ENCODE data around the gene SLC44A2.
A peak's percentile ranks its signal among the peaks of the same experiment; 100 is the strongest.

Gene SLC44A2

DNA sequence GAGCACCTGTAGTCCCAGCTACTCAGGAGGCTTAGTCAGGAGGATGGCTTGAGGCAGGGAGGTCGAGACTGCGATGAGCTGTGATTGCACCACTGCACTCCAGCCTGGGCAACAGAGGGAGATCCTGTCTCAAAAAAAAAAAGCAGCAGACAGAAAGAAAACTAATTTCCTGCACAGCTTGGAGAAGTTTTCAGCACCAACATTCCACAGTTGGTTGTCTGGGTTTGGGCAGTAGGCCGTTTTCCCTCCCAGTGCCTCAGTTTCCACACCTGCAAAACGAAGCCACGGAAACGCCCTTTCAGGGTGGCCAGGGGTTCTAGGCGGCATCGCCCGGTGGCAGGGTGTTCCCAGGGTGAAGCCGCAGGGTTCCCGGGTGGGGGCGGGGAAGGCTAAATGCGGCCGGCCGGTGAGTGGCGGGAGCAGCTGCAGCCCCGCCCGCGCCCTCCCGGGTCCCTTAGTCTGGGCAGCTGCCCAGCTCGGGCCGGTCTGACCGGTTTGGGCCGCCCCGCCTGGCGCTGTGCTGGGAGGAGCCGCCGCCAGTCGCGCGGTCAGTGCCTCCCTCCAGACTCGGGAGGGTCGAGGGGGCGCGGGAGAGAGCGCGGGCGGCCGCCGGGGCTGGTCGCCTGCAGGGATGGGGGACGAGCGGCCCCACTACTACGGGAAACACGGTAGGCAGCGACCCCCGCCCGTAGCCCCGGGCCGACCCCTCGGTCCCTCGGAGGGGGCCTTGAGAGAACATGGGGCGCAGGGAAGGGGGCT, at the start of gene SLC44A2:
TSS of gene SLC44A2 (plus strand) at position 551 of the 759 bp plus-strand sequence. CDS start at position 632, 81 bp downstream.
- no peak for DNase-seq

DNA sequence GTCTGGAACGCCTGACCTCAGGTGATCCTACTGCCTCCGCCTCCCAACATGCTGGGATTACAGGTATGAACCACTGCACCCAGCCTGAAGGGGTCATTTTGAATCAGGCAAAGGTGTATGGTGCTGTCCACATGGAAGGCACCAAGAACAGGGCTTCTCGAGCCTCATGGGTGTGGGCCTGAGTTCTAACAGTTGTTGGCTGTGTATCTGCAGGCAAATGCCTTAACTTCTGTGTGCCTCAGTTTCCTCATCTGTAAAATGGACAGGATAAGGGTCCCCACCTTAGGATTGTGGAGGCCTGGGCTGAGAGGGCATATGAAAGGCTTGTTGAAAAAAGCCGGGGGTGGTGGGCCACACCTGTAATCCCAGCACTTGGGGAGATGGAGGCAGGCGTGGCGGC, 47.4 kb upstream of the SLC44A2 start:
- DNase-seq = no peak

DNA sequence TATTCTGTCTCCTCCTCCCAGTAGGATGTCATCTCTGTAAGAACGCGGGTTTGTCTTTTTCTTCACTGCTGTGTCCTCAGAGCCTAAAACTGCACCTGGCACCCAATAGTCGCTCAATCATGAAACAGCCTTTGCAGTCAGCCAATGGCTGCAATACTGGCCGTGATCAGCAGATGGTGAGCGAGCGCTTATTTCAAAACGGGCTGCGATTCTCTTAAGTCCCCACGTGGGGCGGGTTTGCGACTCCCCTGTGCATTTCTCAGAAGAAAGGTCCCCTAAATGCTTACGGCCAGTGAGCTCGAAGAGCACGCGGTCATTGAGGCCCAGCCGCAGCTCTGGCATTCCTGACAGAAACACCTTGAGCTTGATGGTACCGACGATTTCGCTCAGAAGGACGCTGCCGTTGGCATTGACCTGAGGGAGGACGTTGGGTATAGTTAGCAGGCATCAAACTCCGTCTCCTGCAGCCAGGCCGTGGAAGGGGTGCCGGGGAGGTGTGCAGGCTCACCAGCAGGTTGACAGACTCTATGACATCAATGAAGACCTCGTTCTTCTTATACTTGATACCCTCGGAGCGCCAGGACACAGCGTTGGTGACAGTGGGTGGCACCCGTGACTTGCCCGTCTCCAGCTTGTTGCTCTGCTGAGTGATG, 44.2 kb upstream of the SLC44A2 start:
- DNase-seq = peak; percentile 89 to 90

DNA sequence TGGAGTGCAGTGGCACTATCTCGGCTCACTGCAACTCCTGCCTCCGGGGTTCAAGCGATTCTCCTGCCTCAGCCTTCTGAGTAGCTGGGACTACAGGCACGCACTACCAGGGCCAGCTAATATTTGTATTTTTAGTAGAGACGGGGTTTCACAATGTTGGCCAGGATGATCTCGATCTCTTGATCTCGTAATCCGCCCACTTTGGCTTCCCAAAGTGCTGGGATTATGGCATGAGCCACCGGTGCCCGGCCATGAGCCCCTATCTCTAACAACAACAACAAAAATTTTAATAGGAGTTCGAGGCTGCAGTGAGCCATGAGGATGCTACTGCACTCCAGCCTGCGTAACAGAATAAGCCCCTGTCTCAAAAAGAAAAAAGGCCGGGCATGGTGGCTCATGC, 43.3 kb upstream of the SLC44A2 start:
- DNase-seq = no peak

DNA sequence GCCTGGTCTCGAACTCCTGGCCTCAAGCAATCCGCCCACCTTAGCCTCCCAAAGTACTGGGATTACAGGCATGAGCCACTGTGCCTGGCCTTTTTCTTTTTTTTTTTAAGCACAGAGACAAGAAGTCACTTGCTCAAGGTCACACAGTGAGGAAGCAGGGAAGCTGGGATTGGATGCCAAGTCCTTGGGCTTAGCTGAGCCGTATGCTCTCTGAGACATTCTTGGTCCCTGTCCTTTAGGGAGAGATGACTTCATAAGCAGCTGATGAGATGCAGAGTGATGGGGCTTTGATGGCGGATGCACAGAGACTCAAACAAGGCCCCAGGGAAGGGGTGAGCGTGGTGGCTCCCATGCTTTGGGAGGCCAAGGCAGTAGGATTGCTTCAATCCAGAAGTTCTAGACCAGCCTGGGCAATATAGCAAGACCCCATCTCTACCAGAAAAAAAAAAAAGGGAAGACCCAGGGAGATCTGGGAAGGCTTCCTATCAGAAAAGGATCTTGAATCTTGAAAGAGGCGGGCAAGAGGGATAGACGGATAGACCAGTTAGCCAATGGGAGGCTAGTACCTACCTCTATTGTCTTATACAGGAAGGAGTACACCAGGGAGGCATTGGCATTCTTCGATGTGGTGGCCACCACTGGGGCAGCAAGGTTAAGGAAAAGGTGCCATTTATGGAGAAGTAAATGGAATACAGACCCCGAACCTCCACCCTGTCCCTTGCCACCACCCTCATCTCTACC, 42.1 kb upstream of the SLC44A2 start:
- DNase-seq = no peak

DNA sequence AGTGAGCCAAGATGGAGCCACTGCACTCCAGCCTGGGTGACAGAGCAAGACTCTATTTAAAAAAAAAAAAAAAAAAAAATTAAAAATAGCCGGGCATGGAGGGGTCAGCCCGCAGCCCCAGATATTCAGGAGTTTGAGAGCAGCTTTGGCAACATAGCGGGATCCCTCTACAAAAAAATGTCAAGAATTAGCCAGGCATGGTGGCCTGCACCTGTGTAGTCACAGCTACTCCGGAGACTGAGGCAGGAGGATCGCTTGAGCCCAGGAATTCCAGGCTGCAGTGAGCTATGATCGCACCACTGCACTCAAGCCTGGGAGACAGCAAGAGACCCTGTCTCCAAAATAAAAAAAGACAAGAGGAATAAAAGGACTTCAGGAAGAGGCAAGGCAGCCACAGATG, 39.0 kb upstream of the SLC44A2 start:
- no peak for DNase-seq

DNA sequence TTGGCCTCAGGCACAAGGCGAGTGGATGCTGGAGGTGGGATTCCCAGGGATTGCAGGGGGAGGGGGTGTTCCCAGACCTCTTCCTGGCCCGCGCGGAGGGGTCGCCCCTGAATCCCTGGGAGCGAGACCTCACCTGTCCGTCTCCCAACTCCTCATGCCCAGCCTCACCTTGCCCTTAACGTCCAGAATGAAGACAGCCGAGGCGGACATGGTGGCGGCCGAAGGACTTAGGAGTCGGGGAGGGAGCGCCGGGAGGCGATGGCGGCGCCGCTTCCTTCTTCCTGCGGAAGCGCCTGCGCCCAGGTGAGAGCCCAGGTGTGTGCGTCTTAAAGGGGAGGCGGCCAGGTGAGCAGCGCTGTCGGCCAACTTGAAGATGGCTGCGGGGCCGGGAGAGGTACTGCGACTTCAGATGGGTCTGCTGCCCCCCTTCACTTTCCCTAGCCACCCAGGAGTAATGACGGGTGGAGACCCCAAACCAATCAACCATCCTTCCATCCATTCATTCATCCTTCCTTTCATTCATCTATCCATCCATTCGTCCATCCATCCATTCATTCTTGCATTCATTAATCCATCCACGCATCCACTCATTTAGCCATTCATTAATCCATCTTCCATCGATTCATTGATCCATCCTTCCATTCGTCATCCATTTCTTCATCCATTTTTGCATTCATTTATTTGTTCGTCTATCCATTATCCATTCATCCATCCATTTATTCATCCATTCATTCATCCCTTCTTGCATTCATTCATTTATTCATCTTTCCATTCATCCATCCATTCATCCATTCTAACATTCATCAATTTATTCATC, 38.1 kb upstream of the SLC44A2 start, which contains the start of gene AP1M2:
TSS of gene AP1M2 (minus strand) at position 291 of the 817 bp plus-strand sequence. CDS start at position 210, 81 bp downstream.
- DNase-seq = no peak

DNA sequence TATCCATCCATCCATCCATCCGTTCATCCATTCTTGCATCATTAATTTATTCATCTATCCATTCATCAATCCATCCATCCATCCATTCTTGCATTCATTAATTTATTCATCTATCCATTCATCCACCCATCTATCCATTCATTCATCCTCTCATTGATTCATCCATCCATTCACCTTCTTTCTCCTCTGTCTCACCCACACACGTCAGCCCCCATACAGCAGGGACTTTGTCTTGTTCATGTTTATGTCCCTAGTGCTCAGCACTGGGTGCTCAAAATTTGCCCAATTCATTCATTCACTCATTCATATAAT, 37.6 kb upstream of the SLC44A2 start:
- DNase-seq = no peak

DNA sequence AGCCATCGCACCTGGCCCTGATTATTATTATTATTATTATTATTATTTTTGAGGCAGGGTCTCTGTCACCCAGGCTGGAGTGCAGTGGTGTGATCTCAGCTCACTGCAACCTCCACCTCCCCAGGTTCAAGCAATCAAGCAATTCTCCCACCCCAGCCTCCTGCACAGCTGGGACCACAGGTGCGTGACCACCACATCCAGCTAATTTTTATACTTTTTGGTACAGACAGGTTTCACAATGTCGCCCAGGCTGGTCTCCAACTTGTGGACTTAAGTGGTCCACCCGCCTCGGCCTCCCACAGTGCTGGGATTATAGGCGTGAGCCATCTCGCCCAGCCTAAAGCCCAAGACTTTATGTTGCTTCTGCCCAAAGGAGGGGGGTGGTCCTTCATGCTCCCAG, 32.2 kb upstream of the SLC44A2 start:
- DNase-seq = no peak

DNA sequence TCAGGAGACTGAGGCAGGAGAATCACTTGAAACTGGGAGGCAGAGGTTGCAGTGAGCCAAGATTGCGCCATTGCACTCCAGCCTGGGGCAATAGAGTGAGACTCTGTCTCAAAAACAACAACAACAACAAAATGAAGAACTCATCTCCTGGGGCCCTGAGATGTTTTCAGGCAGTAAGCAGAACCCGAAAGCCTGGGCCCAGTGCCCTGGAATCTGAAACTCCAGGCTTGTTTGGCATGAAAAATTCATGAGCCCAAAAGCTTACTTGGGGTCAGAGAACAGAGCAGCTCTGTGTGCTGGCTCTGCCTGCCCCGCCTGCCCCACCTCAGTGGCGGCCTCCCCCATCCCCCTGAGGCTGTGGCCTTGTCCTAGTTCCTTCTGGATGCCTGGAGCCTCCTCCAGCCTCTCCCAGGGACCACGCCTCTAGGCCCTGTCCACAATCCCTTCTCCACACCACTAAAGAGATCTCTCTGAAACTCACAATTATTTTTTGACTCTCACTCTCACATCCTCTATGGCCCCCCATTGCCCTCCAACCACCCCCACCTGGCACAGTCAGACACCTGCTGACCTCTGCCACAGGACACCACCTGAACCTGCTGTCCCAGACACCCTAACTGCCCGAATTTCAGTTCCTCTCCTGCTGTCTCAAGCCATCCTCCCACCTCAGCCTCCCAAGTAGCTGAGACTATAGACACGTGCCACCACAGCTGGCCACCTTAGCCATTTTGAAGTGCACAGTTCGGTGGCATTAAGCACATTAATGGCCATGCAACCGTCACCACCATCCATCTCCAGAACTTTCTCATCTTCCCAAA, 31.3 kb upstream of the SLC44A2 start:
- DNase-seq = peak in 1 of 2 donors; percentile 23

DNA sequence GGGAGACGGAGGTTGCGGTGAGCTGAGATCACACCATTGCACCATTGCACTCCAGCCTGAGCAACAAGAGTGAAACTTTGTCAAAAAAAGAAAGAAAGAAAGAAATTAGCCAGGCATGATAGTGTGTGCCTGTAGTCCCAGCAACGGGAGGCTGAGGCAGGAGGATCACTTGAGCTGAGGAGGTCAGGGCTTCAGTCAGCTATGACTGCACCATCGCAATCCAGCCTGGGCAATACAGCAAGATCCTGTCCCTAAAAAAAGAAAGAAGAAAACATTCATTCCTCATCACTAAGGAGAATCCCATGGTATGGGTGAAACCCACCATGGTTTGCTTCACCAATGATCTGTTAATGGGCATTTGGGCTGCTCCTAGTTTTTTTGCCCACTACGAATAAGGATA, 25.2 kb upstream of the SLC44A2 start:
- no peak for DNase-seq

DNA sequence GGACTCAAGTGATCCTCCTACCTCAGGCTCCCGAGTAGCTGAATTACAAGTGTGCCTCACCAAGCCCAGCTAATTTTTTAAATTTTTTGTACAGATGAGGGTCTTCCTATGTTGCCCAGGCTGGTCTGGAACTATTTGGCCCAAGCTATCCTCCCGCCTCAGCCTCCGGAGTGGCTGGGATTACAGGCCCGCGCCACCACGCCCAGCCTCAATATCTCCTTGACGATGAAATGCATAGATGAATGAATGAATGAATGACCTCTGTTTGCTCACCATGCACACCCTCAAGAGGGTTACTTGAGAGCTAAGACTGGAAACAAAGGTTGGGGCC, 23.4 kb upstream of the SLC44A2 start:
- DNase-seq = no peak

DNA sequence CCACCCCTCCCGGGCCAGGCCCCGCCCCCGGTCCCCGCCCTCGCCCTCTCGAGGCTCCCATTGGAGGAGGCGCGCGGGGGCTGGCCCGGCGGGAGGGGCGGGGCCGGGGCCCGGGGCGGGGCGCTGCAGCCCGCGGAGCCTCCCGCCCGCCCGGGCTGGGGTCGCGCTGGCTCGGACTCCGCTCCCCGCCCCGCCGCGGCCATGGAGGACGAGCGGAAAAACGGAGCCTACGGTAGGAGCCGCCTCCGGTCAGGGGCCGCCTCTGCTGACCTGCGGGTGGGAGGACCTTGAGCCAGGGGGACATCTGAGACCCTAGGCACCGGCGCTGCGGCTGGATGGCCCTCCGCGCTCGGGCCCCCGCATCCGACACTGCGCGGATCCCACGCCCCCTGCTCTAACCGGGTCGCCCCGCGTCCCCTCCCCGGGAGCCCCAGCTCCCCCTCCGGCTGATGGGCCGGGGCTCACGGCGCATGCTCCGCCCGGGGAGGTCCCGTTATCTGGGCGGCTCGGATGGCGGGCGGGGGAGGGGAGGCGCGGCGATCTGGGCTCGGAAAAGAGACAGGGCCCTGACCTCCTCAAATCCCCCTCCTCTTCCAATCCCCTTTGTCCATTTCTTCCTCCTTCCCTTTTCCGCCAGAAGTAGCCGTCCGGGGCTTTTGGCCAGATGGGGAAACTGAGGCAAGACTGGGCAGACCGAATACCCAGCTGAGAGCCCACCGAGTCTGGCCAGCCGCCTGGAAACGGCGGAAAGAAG, 22.8 kb upstream of the SLC44A2 start:
- peak; percentile 87 to 89 for DNase-seq

DNA sequence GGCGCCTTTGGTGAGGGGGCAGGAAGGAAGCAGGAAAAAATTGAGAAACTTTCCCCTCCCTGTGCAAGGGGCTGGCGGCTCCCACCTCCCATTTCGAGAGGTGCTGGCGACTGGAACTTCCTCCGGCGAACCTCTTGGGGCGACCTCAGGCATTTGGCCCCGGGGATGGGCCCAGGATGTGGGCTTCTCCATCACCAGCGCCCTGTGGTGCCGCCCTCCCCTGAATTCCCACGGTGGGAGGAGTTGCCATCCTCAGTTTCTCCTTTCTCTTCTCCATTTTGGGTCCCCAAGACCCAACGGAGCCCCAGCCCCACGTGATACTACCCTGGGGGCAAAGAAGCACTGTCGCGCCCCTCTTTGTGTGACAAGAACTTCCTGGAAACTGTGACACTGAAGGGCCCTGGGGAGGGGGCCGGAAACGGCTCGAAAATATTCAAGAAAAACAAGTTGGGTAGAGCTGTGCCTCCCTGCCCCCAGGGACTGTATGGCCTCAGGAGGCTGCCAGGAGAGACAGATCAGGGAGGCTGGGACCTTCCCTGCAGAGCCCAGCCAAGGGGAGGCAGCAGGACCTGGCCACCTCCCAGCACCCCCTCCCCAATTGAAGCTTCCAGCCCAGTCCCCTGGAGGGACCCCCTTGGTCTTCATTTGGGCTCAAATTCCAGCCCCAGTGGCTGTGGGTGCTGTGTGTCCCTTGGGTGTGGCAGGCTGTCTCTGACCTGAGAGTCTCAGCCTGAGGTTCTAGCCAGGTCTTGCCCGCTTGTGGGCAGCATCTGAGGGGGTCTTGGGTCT, 22.1 kb upstream of the SLC44A2 start:
- peak; percentile 90 to 92 for DNase-seq

DNA sequence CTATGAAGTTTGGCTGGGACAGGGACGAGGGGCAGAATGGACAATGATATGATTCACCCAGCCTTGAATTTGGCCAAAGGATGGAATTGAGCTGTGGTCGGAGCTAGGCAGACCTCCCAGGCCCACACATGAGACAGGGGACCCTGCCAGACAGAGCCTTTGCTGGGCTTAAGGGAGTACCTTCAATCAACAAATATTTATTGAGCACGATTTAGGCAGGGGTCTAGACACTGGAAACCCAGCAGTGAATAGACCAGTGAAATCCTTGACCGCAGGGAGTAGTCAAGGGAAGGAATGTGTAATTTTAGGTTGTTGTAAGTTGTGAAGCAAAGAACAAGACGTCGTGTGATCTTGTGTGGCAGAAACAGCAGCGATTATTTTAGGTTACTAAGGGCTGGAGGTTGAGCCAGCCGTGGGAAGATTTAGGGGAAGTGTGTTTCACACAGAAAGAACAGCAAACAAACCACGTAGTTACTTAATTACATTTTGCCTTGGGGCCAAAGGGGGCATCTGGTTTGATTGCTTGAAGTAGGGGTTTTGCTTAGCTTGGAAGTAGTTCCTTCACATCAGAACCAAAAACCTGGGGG, 21.4 kb upstream of the SLC44A2 start:
- peak; percentile 67 to 77 for DNase-seq

DNA sequence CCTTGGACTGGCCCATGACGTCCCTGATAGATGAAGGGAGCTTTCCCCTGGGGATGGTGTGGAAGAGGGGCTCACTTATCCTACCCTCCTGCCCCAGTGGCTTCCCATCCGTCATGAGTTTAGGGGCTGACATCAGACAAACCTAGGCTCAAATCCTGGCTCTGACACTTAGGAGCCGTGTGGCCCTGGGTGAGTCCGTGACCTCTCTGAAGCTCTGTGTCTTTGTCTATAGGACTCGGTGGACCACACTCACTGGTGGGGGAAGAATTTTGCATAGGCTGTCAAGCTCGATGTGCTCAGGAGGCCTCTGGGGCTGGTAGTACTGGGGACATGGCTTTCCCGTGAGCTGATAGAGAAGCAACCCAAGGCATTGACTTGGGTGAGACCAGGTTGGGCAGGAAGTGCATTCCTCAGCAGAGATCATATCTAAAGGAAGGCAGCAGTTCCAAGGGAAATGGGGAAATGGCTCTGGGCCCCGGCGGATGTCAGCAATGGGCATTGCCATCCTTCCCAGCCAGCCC, 20.8 kb upstream of the SLC44A2 start:
- peak; percentile 36 to 46 for DNase-seq

DNA sequence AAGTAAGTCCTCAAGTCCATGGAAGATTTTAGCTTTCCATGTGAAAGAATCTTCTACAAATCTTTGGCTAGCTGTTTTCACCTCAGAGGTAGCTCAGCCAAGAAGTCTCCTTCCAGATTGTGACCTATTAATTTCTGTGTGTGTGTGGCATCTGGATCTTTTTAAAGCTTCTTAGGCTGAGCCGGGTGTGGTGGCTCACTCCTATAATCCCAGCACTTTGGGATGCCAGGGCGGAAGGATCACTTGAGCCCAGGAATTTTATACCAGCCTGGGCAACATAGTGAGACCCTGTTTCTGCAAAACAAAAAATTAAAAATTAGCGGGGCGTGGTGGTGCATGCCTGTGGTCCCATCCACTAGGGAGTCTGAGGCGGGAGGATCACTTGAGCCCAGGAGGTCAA, 13.4 kb upstream of the SLC44A2 start:
- DNase-seq = no peak

DNA sequence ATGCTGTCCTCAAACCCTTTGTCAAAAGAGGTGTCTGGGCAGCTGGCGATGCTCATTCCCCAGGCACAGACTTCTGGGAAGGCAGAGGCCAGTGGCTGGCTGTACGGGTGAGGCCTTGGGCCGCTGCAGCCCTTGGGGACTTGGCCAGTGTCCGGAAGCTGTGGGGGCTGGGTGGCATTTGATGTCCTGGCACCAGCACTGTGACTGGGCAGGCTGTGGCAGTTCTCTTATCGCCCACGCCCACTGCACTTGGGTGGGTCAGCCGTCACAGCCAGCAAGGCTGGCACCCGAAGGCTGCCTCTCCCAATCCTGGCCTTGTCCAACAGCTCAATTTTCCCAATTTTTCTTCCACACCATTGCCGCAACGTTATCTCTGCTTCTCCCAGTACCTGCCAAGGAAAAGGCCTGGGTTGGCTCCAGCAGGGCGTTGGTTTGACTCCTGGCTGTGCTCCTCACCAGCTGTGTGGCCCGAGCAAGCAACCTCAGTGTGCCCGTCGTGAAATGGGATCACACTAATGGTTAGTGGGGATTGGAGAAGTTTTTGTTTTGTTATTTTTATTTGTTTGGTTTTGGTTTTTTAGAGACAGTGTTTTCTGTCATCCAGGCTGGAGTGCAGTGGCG, 12.7 kb upstream of the SLC44A2 start:
- DNase-seq = no peak

DNA sequence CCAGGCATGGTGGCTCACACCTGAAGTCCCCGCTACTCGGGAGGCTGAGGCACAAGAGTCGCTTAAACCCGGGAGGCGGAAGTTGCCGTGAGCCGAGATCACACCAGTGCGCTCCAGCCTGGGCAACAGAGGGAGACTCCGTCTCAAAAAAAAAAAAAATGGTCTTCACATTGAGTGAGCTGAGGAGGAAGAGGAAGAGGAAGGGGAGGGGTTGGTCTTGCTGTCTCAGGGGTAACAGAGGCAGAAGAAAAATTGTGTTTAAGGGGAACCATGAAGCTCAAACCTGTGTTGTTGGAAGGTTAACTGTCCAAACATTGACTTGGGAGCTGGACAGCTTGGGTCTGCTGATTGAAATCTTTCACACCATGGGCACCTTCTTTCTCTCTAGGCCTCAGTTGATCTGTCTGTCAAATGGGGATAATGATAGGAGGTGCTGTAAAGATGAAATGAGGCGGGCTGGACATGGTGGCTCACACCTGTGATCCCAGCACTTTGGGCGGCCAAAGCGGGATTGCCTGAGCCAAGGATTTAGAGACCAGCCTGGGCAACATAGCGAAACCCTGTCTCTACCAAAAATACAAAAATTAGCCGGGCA, 9.8 kb upstream of the SLC44A2 start:
- peak in 1 of 2 donors; percentile 19 for DNase-seq
